Heart left ventricle (tissue), 16 donors: Measurements from ENCODE around the gene UMODL1. TPM values are rescaled to one million over a fixed set of nuclear protein-coding genes. Genes with fewer than 3 reads are reported as not detected.

Experiments used
- ATAC-seq, 4 donors: fragments of 200-7000 bp; cut with Tn5 transposase; one replicate each; pipeline ENCODE4 v1.9.1; 2020 to 2022; ENCODE audit warnings: moderate library complexity in 4 of 4, mild to moderate bottlenecking in 3 of 4, moderate number of reproducible peaks in 1 of 4
- DNase-seq, 5 donors: peaks; one replicate each; pipeline ENCODE4 v3.0.0-alpha.2; 2020
- H3K27ac ChIP-seq, 12 donors: fragments of 200-600 bp; sonication (generic) in 4 of 12; one replicate each; pipeline versions ENCODE4 v1.5.0 to v1.8.0; 2016 to 2022; ENCODE audit warnings: mild to moderate bottlenecking in 2 of 12
- H3K27me3 ChIP-seq, 9 donors: fragments of 200-600 bp; sonication (generic) in 2 of 9; one replicate each; pipeline versions ENCODE4 v1.5.1 to v1.8.0; 2016 to 2022; ENCODE audit warnings: mild to moderate bottlenecking in 3 of 9
- H3K36me3 ChIP-seq, 9 donors: fragments of 200-600 bp; sonication (generic) in 2 of 9; one replicate each; pipeline versions ENCODE4 v1.5.0 to v1.8.0; 2018 to 2022; ENCODE audit warnings: mild to moderate bottlenecking in 2 of 9
- H3K4me1 ChIP-seq, 12 donors: fragments of 200-600 bp; sonication (generic) in 4 of 12; one replicate each; pipeline versions ENCODE4 v1.5.0 to v1.8.0; 2016 to 2022; ENCODE audit warnings: mild to moderate bottlenecking in 3 of 12
- H3K4me3 ChIP-seq, 12 donors: fragments of 200-600 bp; sonication (generic) in 4 of 12; one replicate each; pipeline versions ENCODE4 v1.5.0 to v1.8.0; 2017 to 2022; ENCODE audit warnings: mild to moderate bottlenecking in 9 of 12, moderate library complexity in 4 of 12
- H3K9me3 ChIP-seq, 12 donors: fragments of 200-600 bp; sonication (generic) in 4 of 12; one replicate each; pipeline versions ENCODE4 v1.5.0 to v1.8.0; 2016 to 2022; ENCODE audit warnings: mild to moderate bottlenecking in 1 of 12
- POLR2A ChIP-seq, 2 donors: fragments of 450-650 bp; IDR thresholded peaks; one replicate each; pipeline ENCODE4 v1.6.1; 2017; ENCODE audit warnings: antibody characterized with exemption in 2 of 2, mild to moderate bottlenecking in 2 of 2, moderate library complexity in 2 of 2
- WGBS, 4 donors: extraction: QIAGEN DNeasy Blood & Tissue Kit in 2 of 4; methylation state at CpG; one replicate each; pipeline versions ENCODE4 v1.1.5 to v1.1.7; 2013 to 2018; 5-methylcytosine and 5-hydroxymethylcytosine counted together
- intact Hi-C, 10 donors: fragments of 100-400 bp; cut with DNase I; formaldehyde crosslinking; loops; one replicate each; pipeline versions ENCODE4 v1.11.1 to v1.14.2; 2022
- polyA plus RNA-seq, 2 donors: library from polyadenylated mRNA; stranded (reverse); fragments of 200-250 nt; gene quantifications; one replicate each; pipeline ENCODE4 v1.2.3, GENCODE V29; 2013
- total RNA-seq, 9 donors: library from RNA; depleted of rRNA in 2 of 9; stranded (reverse); fragments of >200 nt in 2 of 9; fragmentation: NEBNext Ultra II Directional in 3 of 9; extraction: Animal tissue kit (Norgen Biotek cat#: 25700) in 3 of 9; gene quantifications; one replicate each; pipeline versions ENCODE4 v1.1.0 to v1.2.4, GENCODE V29; 2016 to 2023
- TF ChIP-seq, protein P1 (sequence below), 12 donors: fragments of 200-600 bp; sonication (generic) in 4 of 12; IDR thresholded peaks; one replicate each; pipeline versions ENCODE4 v1.5.0 to v1.8.0; 2018 to 2022; ENCODE audit warnings: antibody characterized with exemption in 12 of 12, mild to moderate bottlenecking in 5 of 12
- donor health status: ischemic (EF 13 %, LVEDD 7.1; RV severe dilation, severe dysfunction).
- donor health status: healthy with polysubstance abuse.
- donor health status: DM: no; HTN: yes; CAD: no.
- donor health status: DM: no; HTN: no; CAD: no.
- donor health status: ischemic (EF 25% LVEDD 6.9; RV normal size, moderate dysfunction).
- donor health status: ischemic (EF 25% LVEDD 5.7; RV mildly dilated, moderate dysfunction).
- donor health status: healthy.
- donor health status: DM: yes; HTN: yes; CAD: no.
- donor health status: ischemic (EF 35%, LVEDD 5.7; RV mildly dilated, moderate dysfunction).
- donor health status: nonischemic (EF 11% LVEDD 7.7; RV severe dilation, severe dysfunction).
- donor health status: DM: yes; HTN: yes; CAD: no.
- donor health status: PGD.
- donor health status: ischemic (EF 29% LVEDD 5.4; RV normal size, mild dysfunction).
- donor health status: nonischemic (EF 23%, LVEDD 6.1; RV moderate dilation, normal function).

Gene UMODL1
- total and polyA plus RNA-seq, 11 donors, result 0.07 to 0.19 TPM; not detected in 9

DNA sequence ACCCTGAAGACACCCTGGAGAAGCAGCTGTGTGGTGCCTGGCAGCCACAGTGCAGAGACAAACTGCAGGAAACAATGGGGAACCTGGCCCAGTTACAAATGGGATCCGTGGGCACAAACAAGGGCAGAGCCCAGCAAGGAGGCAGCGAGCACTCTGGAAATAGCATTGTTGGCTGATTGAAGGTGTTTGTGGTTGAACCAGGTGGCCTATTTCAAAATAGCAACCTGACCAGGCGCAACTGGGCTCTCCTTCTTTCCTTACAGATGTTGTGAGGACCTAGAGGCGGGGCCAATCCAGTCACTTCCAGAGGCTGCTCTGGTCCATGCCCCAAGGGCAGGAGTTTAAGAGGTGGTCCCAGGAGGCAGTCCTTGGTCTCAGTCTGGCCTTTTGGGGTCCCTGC, 39.3 kb upstream of the UMODL1 start:
- no peak overlapping the region for H3K4me3 ChIP-seq
- no peaks in the 10 kb centered on the region for H3K36me3 ChIP-seq
- ATAC-seq (no peak), DNase-seq (no peak)
- TF ChIP-seq POLR2A (IDR thresholded peaks at IDR 0.05), result no peak
- TF ChIP-seq, protein P1, sequence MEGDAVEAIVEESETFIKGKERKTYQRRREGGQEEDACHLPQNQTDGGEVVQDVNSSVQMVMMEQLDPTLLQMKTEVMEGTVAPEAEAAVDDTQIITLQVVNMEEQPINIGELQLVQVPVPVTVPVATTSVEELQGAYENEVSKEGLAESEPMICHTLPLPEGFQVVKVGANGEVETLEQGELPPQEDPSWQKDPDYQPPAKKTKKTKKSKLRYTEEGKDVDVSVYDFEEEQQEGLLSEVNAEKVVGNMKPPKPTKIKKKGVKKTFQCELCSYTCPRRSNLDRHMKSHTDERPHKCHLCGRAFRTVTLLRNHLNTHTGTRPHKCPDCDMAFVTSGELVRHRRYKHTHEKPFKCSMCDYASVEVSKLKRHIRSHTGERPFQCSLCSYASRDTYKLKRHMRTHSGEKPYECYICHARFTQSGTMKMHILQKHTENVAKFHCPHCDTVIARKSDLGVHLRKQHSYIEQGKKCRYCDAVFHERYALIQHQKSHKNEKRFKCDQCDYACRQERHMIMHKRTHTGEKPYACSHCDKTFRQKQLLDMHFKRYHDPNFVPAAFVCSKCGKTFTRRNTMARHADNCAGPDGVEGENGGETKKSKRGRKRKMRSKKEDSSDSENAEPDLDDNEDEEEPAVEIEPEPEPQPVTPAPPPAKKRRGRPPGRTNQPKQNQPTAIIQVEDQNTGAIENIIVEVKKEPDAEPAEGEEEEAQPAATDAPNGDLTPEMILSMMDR (IDR thresholded peaks at IDR 0.05), result no peak
- no peak overlapping the region for H3K27ac ChIP-seq
- peaks cover 0 to 10% (median 0%) of the 10 kb centered on the region in 12 donors for H3K4me1 ChIP-seq
- no peaks in the 10 kb centered on the region for H3K27me3 ChIP-seq
- peaks cover 0 to 4% (median 0%) of the 10 kb centered on the region in 12 donors for H3K9me3 ChIP-seq
- 80 to 92% (median 88%) methylated on average over 4 of the region's 4 CpGs for WGBS, 4 donors
- intact Hi-C loops, result no loop called here

DNA sequence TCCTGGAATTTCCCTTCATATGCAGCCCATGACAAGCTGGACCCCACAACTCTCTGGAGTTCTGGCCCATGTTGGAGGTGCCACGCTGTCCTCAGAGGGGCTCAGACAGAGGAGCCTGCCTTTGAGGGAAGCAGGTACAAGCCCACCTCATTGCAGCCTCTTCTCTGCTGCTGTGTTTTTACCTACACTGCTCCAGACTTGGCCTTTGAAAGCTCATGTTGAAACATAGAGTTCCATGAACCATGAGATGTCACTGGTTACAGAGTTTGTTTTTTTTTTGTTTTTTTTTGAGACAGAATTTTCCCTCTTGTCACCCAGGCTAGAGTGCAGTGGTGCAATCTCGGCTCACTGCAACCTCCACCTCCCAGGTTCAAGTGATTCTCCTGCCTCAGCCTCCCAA, 38.9 kb upstream of the UMODL1 start:
- Histone ChIP-seq H3K36me3 (no peaks in the 10 kb centered on the region), H3K4me3 (no peak overlapping the region), H3K27me3 (no peaks in the 10 kb centered on the region), H3K9me3 (peaks cover 0 to 4% (median 0%) of the 10 kb centered on the region in 12 donors), H3K4me1 (peaks cover 0 to 10% (median 0%) of the 10 kb centered on the region in 12 donors), H3K27ac (no peak overlapping the region)
- 88 to 95% (median 93%) methylated on average over 2 of the region's 2 CpGs for WGBS, 4 donors
- TF ChIP-seq, protein P1 (IDR thresholded peaks at IDR 0.05), result no peak
- no peak for TF ChIP-seq POLR2A (IDR thresholded peaks at IDR 0.05)
- no peak for ATAC-seq
- intact Hi-C loops, result no loop called here
- DNase-seq, result no peak

DNA sequence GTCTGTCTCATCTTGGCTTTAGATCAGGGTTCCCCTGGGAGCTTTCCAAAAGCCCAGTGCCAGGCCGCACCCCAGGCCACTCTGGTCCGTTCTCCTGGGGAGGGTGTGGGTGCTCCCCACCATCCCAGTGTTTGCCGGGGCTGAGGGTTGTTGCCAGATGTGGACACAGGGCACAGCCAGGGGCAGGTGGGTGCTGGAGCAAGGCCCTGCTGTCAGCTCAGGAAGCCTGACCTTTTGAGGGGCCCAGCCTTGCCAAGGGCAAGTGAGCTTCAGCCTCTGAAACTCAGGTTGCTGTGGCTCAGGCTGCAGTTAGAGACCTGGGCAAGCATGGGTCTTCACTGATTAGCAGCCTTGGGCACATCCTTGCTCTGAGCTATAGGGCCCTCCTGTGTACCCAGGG, 38.1 kb upstream of the UMODL1 start:
- peaks cover 0 to 6% (median 0%) of the 10 kb centered on the region in 12 donors for H3K4me1 ChIP-seq
- DNase-seq, result no peak
- H3K27me3 ChIP-seq, result no peaks in the 10 kb centered on the region
- WGBS, 4 donors, result 89 to 93% (median 91%) methylated on average over 3 of the region's 3 CpGs
- no peak for TF ChIP-seq POLR2A (IDR thresholded peaks at IDR 0.05)
- TF ChIP-seq, protein P1 (IDR thresholded peaks at IDR 0.05), result no peak
- intact Hi-C loops, result no loop called here
- no peak for ATAC-seq
- H3K27ac ChIP-seq, result no peak overlapping the region
- H3K4me3 ChIP-seq, result no peak overlapping the region
- peaks cover 0 to 4% (median 0%) of the 10 kb centered on the region in 12 donors for H3K9me3 ChIP-seq
- H3K36me3 ChIP-seq, result no peaks in the 10 kb centered on the region

DNA sequence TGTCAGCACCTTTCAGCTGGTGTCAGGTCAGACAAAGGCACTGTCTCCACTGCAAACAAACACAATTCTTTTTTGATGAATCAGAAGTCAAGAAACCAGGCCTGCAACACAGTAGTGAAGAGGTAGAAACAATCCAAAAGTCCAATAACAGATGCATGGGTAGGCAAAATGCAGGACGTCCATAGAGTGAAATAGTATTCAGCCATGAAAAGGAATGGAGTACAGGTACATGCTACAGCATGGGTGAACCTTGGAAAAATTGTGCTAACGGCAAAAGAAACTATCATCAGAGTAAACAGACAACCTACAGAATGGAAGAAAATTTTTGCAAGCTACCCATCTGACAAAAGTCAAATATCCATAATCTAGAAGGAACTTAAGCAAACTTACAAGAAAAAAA, 34.8 kb upstream of the UMODL1 start:
- DNase-seq (no peak), ATAC-seq (no peak)
- H3K27ac ChIP-seq, result no peak overlapping the region
- H3K4me1 ChIP-seq, result peaks cover 0 to 18% (median 2%) of the 10 kb centered on the region in 12 donors
- H3K9me3 ChIP-seq, result no peaks in the 10 kb centered on the region
- H3K36me3 ChIP-seq, result no peaks in the 10 kb centered on the region
- TF ChIP-seq, protein P1 (IDR thresholded peaks at IDR 0.05), result no peak
- no peak for TF ChIP-seq POLR2A (IDR thresholded peaks at IDR 0.05)
- no peak overlapping the region for H3K4me3 ChIP-seq
- WGBS, 4 donors, result 90 to 94% (median 92%) methylated on average over 2 of the region's 2 CpGs
- intact Hi-C loops, result no loop called here
- H3K27me3 ChIP-seq, result no peaks in the 10 kb centered on the region
